ENCODE measurements around the gene GAS7.

GRCh38 chr17:10198509-10199249 lies at the start of gene GAS7:
- TF ChIP-seq POLR2AphosphoS5 (IDR thresholded peaks at IDR 0.05; ENCODE audit: borderline replicate concordance, low read depth, low read length) (no peak), EZH2 (IDR thresholded peaks at IDR 0.05) (no peak), FOXP2 (optimal IDR thresholded peaks at IDR 0.05; ENCODE audit: control extremely low read depth, extremely low read length, insufficient read depth) (no peak)
